ENCODE results near the gene KLHL6. TPM values are rescaled to one million over a fixed set of nuclear protein-coding genes. Genes with fewer than 3 reads are reported as not detected.
"Not testable (repeated sequence)": the region's sequence is repeated elsewhere in the genome, so short reads cannot be mapped to it uniquely, and the experiment has no call there.

The KLHL6 gene
- total and polyA plus RNA-seq, 4 donors, result 0.18 to 6.8 (median 2.9) TPM

- ATAC-seq (ENCODE audit: low FRiP score) (no peak), DNase-seq (no peak)
- no peaks in the 10 kb centered on the region for H3K9me3 ChIP-seq (ENCODE audit: control insufficient read depth, low read length)
- H3K4me1 ChIP-seq (ENCODE audit: control insufficient read depth in 1 of 2, insufficient read depth in 2 of 2, low read length in 2 of 2), result no peaks in the 10 kb centered on the region
- no peak overlapping the region for H3K27ac ChIP-seq (ENCODE audit: low read depth in 1 of 2, low read length in 2 of 2)
- no peak overlapping the region for H3K4me3 ChIP-seq (ENCODE audit: low read length in 2 of 2)
- no peaks in the 10 kb centered on the region for H3K36me3 ChIP-seq (ENCODE audit: control insufficient read depth in 1 of 2, insufficient read depth in 2 of 2, low read length in 1 of 2)
- no peaks in the 10 kb centered on the region for H3K27me3 ChIP-seq (ENCODE audit: control insufficient read depth in 1 of 2, insufficient read depth in 2 of 2, low read length in 1 of 2)
- 69 to 80% methylated on average over 8 of the region's 8 CpGs for WGBS, 2 donors
- intact Hi-C loops (cut with DNase I), result no loop called here
Measured at GRCh38 chr3:183481582-183481981, 73.9 kb downstream of the KLHL6 start.

- H3K36me3 ChIP-seq (ENCODE audit: control insufficient read depth in 1 of 2, insufficient read depth in 2 of 2, low read length in 1 of 2), result no peaks in the 10 kb centered on the region
- intact Hi-C loops (cut with DNase I), result no loop called here
- H3K27me3 ChIP-seq (ENCODE audit: control insufficient read depth in 1 of 2, insufficient read depth in 2 of 2, low read length in 1 of 2), result no peaks in the 10 kb centered on the region
- no peaks in the 10 kb centered on the region for H3K9me3 ChIP-seq (ENCODE audit: control insufficient read depth, low read length)
- no peak overlapping the region for H3K27ac ChIP-seq (ENCODE audit: low read depth in 1 of 2, low read length in 2 of 2)
- ATAC-seq (ENCODE audit: low FRiP score) (no peak), DNase-seq (no peak)
- no peak overlapping the region for H3K4me3 ChIP-seq (ENCODE audit: low read length in 2 of 2)
- WGBS, 2 donors, result 89% methylated on average over 9 to 10 of the region's 10 CpGs
- no peaks in the 10 kb centered on the region for H3K4me1 ChIP-seq (ENCODE audit: control insufficient read depth in 1 of 2, insufficient read depth in 2 of 2, low read length in 2 of 2)
Measured at GRCh38 chr3:183478501-183478900, 77.0 kb downstream of the KLHL6 start.

- H3K4me3 ChIP-seq (ENCODE audit: low read length in 2 of 2), result no peak overlapping the region
- H3K27ac ChIP-seq (ENCODE audit: low read depth in 1 of 2, low read length in 2 of 2), result no peak overlapping the region
- H3K9me3 ChIP-seq (ENCODE audit: control insufficient read depth, low read length), result no peaks in the 10 kb centered on the region
- WGBS, 2 donors, result 88 to 89% methylated on average over 8 of the region's 8 CpGs
- no peaks in the 10 kb centered on the region for H3K36me3 ChIP-seq (ENCODE audit: control insufficient read depth in 1 of 2, insufficient read depth in 2 of 2, low read length in 1 of 2)
- H3K4me1 ChIP-seq (ENCODE audit: control insufficient read depth in 1 of 2, insufficient read depth in 2 of 2, low read length in 2 of 2), result no peaks in the 10 kb centered on the region
- no peak for ATAC-seq (ENCODE audit: low FRiP score)
- intact Hi-C loops (cut with DNase I), result no loop called here
- H3K27me3 ChIP-seq (ENCODE audit: control insufficient read depth in 1 of 2, insufficient read depth in 2 of 2, low read length in 1 of 2), result no peaks in the 10 kb centered on the region
- DNase-seq, result no peak
Measured at GRCh38 chr3:183477801-183478456, 77.6 kb downstream of the KLHL6 start.

GRCh38 chr3:183475764-183476162 lies 79.7 kb downstream of the KLHL6 start:
- not testable (repeated sequence) for H3K27ac ChIP-seq (ENCODE audit: low read depth in 1 of 2, low read length in 2 of 2); H3K4me1 ChIP-seq (ENCODE audit: control insufficient read depth in 1 of 2, insufficient read depth in 2 of 2, low read length in 2 of 2); H3K4me3 ChIP-seq (ENCODE audit: low read length in 2 of 2); H3K36me3 ChIP-seq (ENCODE audit: control insufficient read depth in 1 of 2, insufficient read depth in 2 of 2, low read length in 1 of 2); DNase-seq; H3K27me3 ChIP-seq (ENCODE audit: control insufficient read depth in 1 of 2, insufficient read depth in 2 of 2, low read length in 1 of 2); H3K9me3 ChIP-seq (ENCODE audit: control insufficient read depth, low read length); ATAC-seq (ENCODE audit: low FRiP score)
- intact Hi-C loops (cut with DNase I), result loop anchor here in 1 of 2 donors (1.0 kb wide), 1 partner anchor 16 kb away; no protein-coding TSS in a partner anchor
- WGBS, 2 donors, result 91 to 94% methylated on average over 1 of the region's 1 CpG

GRCh38 chr3:183475016-183475763 lies 80.3 kb downstream of the KLHL6 start:
- 56 to 77% methylated on average over 3 of the region's 3 CpGs for WGBS, 2 donors
- ATAC-seq (ENCODE audit: low FRiP score) (no peak), DNase-seq (no peak)
- intact Hi-C loops (cut with DNase I), result loop anchor here in 1 of 2 donors (1.0 kb wide), 1 partner anchor 16 kb away; no protein-coding TSS in a partner anchor
- Histone ChIP-seq H3K4me1 (ENCODE audit: control insufficient read depth in 1 of 2, insufficient read depth in 2 of 2, low read length in 2 of 2) (no peaks in the 10 kb centered on the region), H3K36me3 (ENCODE audit: control insufficient read depth in 1 of 2, insufficient read depth in 2 of 2, low read length in 1 of 2) (no peaks in the 10 kb centered on the region), H3K9me3 (ENCODE audit: control insufficient read depth, low read length) (no peaks in the 10 kb centered on the region), H3K27ac (ENCODE audit: low read depth in 1 of 2, low read length in 2 of 2) (no peak overlapping the region), H3K27me3 (ENCODE audit: control insufficient read depth in 1 of 2, insufficient read depth in 2 of 2, low read length in 1 of 2) (no peaks in the 10 kb centered on the region), H3K4me3 (ENCODE audit: low read length in 2 of 2) (no peak overlapping the region)

GRCh38 chr3:183473969-183474368 lies 81.5 kb downstream of the KLHL6 start:
- no peaks in the 10 kb centered on the region for H3K4me1 ChIP-seq (ENCODE audit: control insufficient read depth in 1 of 2, insufficient read depth in 2 of 2, low read length in 2 of 2)
- 91 to 92% methylated on average over 2 of the region's 2 CpGs for WGBS, 2 donors
- intact Hi-C loops (cut with DNase I), result no loop called here
- H3K36me3 ChIP-seq (ENCODE audit: control insufficient read depth in 1 of 2, insufficient read depth in 2 of 2, low read length in 1 of 2), result no peaks in the 10 kb centered on the region
- DNase-seq (no peak), ATAC-seq (ENCODE audit: low FRiP score) (no peak)
- no peak overlapping the region for H3K4me3 ChIP-seq (ENCODE audit: low read length in 2 of 2)
- H3K27me3 ChIP-seq (ENCODE audit: control insufficient read depth in 1 of 2, insufficient read depth in 2 of 2, low read length in 1 of 2), result no peaks in the 10 kb centered on the region
- no peaks in the 10 kb centered on the region for H3K9me3 ChIP-seq (ENCODE audit: control insufficient read depth, low read length)
- no peak overlapping the region for H3K27ac ChIP-seq (ENCODE audit: low read depth in 1 of 2, low read length in 2 of 2)

GRCh38 chr3:183472155-183472554 lies 83.4 kb downstream of the KLHL6 start:
- intact Hi-C loops (cut with DNase I), result no loop called here
- no peak overlapping the region for H3K4me3 ChIP-seq (ENCODE audit: low read length in 2 of 2)

GRCh38 chr3:183468424-183468823 lies 87.1 kb downstream of the KLHL6 start:
- H3K4me1 ChIP-seq (ENCODE audit: control insufficient read depth in 1 of 2, insufficient read depth in 2 of 2, low read length in 2 of 2), result no peaks in the 10 kb centered on the region
- DNase-seq, result no peak
- H3K27me3 ChIP-seq (ENCODE audit: control insufficient read depth in 1 of 2, insufficient read depth in 2 of 2, low read length in 1 of 2), result no peaks in the 10 kb centered on the region
- no peak for ATAC-seq (ENCODE audit: low FRiP score)
- H3K27ac ChIP-seq (ENCODE audit: low read depth in 1 of 2, low read length in 2 of 2), result no peak overlapping the region
- 74 to 84% methylated on average over 1 of the region's 1 CpG for WGBS, 2 donors
- no peak overlapping the region for H3K4me3 ChIP-seq (ENCODE audit: low read length in 2 of 2)
- no peaks in the 10 kb centered on the region for H3K36me3 ChIP-seq (ENCODE audit: control insufficient read depth in 1 of 2, insufficient read depth in 2 of 2, low read length in 1 of 2)
- no peaks in the 10 kb centered on the region for H3K9me3 ChIP-seq (ENCODE audit: control insufficient read depth, low read length)
- intact Hi-C loops (cut with DNase I), result loop anchor here (2.0 to 5.0 kb wide), 2 partner anchors 298 to 299 kb away; no protein-coding TSS in a partner anchor

More at GRCh38 chr3:183472155-183472554, 83.4 kb downstream of the KLHL6 start:
- H3K36me3 ChIP-seq (ENCODE audit: control insufficient read depth in 1 of 2, insufficient read depth in 2 of 2, low read length in 1 of 2), result no peaks in the 10 kb centered on the region
- DNase-seq (no peak), ATAC-seq (ENCODE audit: low FRiP score) (no peak)
- H3K4me1 ChIP-seq (ENCODE audit: control insufficient read depth in 1 of 2, insufficient read depth in 2 of 2, low read length in 2 of 2), result no peaks in the 10 kb centered on the region
- no peak overlapping the region for H3K27ac ChIP-seq (ENCODE audit: low read depth in 1 of 2, low read length in 2 of 2)
- H3K27me3 ChIP-seq (ENCODE audit: control insufficient read depth in 1 of 2, insufficient read depth in 2 of 2, low read length in 1 of 2), result no peaks in the 10 kb centered on the region
- H3K9me3 ChIP-seq (ENCODE audit: control insufficient read depth, low read length), result no peaks in the 10 kb centered on the region
- WGBS, 2 donors, result 61 to 63% methylated on average over 6 of the region's 6 CpGs

- H3K4me1 ChIP-seq (ENCODE audit: control insufficient read depth in 1 of 2, insufficient read depth in 2 of 2, low read length in 2 of 2), result no peaks in the 10 kb centered on the region
- H3K4me3 ChIP-seq (ENCODE audit: low read length in 2 of 2), result no peak overlapping the region
- no peaks in the 10 kb centered on the region for H3K36me3 ChIP-seq (ENCODE audit: control insufficient read depth in 1 of 2, insufficient read depth in 2 of 2, low read length in 1 of 2)
- WGBS, 2 donors, result 62 to 66% methylated on average over 3 of the region's 3 CpGs
- H3K27ac ChIP-seq (ENCODE audit: low read depth in 1 of 2, low read length in 2 of 2), result no peak overlapping the region
- intact Hi-C loops (cut with DNase I), result loop anchor here in 1 of 2 donors (5.0 kb wide), 1 partner anchor 301 kb away; no protein-coding TSS in a partner anchor
- no peaks in the 10 kb centered on the region for H3K9me3 ChIP-seq (ENCODE audit: control insufficient read depth, low read length)
- no peaks in the 10 kb centered on the region for H3K27me3 ChIP-seq (ENCODE audit: control insufficient read depth in 1 of 2, insufficient read depth in 2 of 2, low read length in 1 of 2)
- DNase-seq (no peak), ATAC-seq (ENCODE audit: low FRiP score) (no peak)
Measured at GRCh38 chr3:183466575-183466974, 88.9 kb downstream of the KLHL6 start.

Data from aorta (tissue), 5 donors.